IMR-90 (cell line): ENCODE results near the gene OR2B6. TPM values are rescaled to one million over a fixed set of nuclear protein-coding genes. Genes with fewer than 3 reads are reported as not detected.
"Not testable (repeated sequence)": the region's sequence is repeated elsewhere in the genome, so short reads cannot be mapped to it uniquely, and the experiment has no call there.

ENCODE experiments used
- ATAC-seq: fragments of 200-7000 bp; cut with Tn5 transposase; 2 replicates; pipeline ENCODE4 v1.9.1; 2020; ENCODE audit warnings: low read depth, mild to moderate bottlenecking, moderate library complexity
- BruUV-seq: library from RNA; stranded (reverse); fragments of 400-500 nt; replicated peaks from 2 replicates; lab custom pipeline; 2021; lab: Mats Ljungman, UMichigan
- CTCF ChIA-PET: fragments of 300-600 bp; formaldehyde crosslinking; extraction: SDS; loops from one replicate; lab custom pipeline; 2021; ENCODE audit warnings: antibody characterized with exemption; lab: Yijun Ruan, JAX
- POLR2A ChIA-PET: fragments of 300-600 bp; sonication (Branson Sonifier 250); formaldehyde crosslinking; loops from one replicate; lab custom pipeline; 2022; ENCODE audit warnings: antibody characterized with exemption; ENCODE audit not compliant: unreplicated experiment; lab: Charles Lee
- DNase-seq: peaks from one replicate; pipeline ENCODE4 v3.0.0; 2013
- H2AFZ ChIP-seq: replicated peaks from 2 replicates; pipeline ENCODE3; 2013; ENCODE audit warnings: low read length, mild to moderate bottlenecking; ENCODE audit not compliant: poor library complexity
- H2AK5ac ChIP-seq: 2 replicates; pipeline ENCODE4 v1.6.1; 2013; ENCODE audit warnings: low read depth, low read length, inconsistent platforms
- H2AK9ac ChIP-seq: replicated peaks from 2 replicates; pipeline ENCODE3; 2013; ENCODE audit warnings: mild to moderate bottlenecking, low read depth, low read length, moderate library complexity; ENCODE audit not compliant: poor library complexity
- H2BK120ac ChIP-seq: 2 replicates; pipeline ENCODE4 v1.6.1; 2013; ENCODE audit warnings: low read depth, low read length, inconsistent platforms
- H2BK15ac ChIP-seq: 3 replicates; pipeline ENCODE4 v1.6.1; 2013; ENCODE audit warnings: low read depth, low read length, inconsistent platforms
- H2BK20ac ChIP-seq: 2 replicates; pipeline ENCODE4 v1.6.1; 2013; ENCODE audit warnings: low read depth, mild to moderate bottlenecking, inconsistent platforms, low read length, moderate library complexity
- H2BK5ac ChIP-seq: 2 replicates; pipeline ENCODE4 v1.6.1; 2013; ENCODE audit warnings: mild to moderate bottlenecking, low read depth, low read length, inconsistent platforms; ENCODE audit not compliant: poor library complexity, severe bottlenecking
- H3K14ac ChIP-seq: replicated peaks from 2 replicates; pipeline ENCODE4 v1.6.1; 2013; ENCODE audit warnings: low read depth, low read length, inconsistent platforms
- H3K18ac ChIP-seq: 2 replicates; pipeline ENCODE4 v1.6.1; 2013; ENCODE audit warnings: low read depth, low read length, control low read depth
- H3K23ac ChIP-seq: 2 replicates; pipeline ENCODE4 v1.6.1; 2013; ENCODE audit warnings: low read depth, low read length, inconsistent platforms
- H3K27ac ChIP-seq: 2 replicates; pipeline ENCODE4 v1.5.1; 2013; ENCODE audit warnings: mild to moderate bottlenecking, control low read depth, low read length; ENCODE audit not compliant: insufficient read depth
- H3K27me3 ChIP-seq: 2 replicates; pipeline ENCODE4 v1.6.1; 2013; ENCODE audit warnings: low read length; ENCODE audit not compliant: control insufficient read depth, insufficient read depth
- H3K36me3 ChIP-seq: 2 replicates; pipeline ENCODE4 v1.6.1; 2013; ENCODE audit warnings: low read length, mixed read lengths; ENCODE audit not compliant: control insufficient read depth, insufficient read depth
- H3K4ac ChIP-seq: 2 replicates; pipeline ENCODE4 v1.6.1; 2013; ENCODE audit warnings: low read depth, low read length, inconsistent platforms
- H3K4me1 ChIP-seq: 2 replicates; pipeline ENCODE4 v1.6.1; 2013; ENCODE audit warnings: low read length, mixed read lengths; ENCODE audit not compliant: control insufficient read depth, insufficient read depth
- H3K4me2 ChIP-seq: 2 replicates; pipeline ENCODE4 v1.6.1; 2013; ENCODE audit warnings: low read depth, mild to moderate bottlenecking, control low read depth, low read length, moderate library complexity
- H3K4me3 ChIP-seq: 2 replicates; pipeline ENCODE4 v1.5.1; 2013; ENCODE audit warnings: low read depth, mild to moderate bottlenecking, control low read depth, low read length, moderate library complexity; ENCODE audit not compliant: insufficient read depth
- H3K56ac ChIP-seq: 2 replicates; pipeline ENCODE4 v1.6.1; 2013; ENCODE audit warnings: low read length, inconsistent platforms; ENCODE audit not compliant: insufficient read depth; ENCODE audit errors: extremely low read depth
- H3K79me1 ChIP-seq, 2 experiments: 2 replicates each; pipeline ENCODE4 v1.6.1; 2013; ENCODE audit warnings: low read length in 2 of 2, inconsistent platforms in 1 of 2, low read depth in 1 of 2
- H3K9ac ChIP-seq: 2 replicates; pipeline ENCODE4 v1.6.1; 2013; ENCODE audit warnings: low read depth, low read length, control low read depth
- H3K9me1 ChIP-seq: 2 replicates; pipeline ENCODE4 v1.6.1; 2013; ENCODE audit warnings: low read length, inconsistent platforms; ENCODE audit not compliant: insufficient read depth
- H3K9me3 ChIP-seq: 2 replicates; pipeline ENCODE4 v1.6.1; 2013; ENCODE audit warnings: low read length; ENCODE audit not compliant: control insufficient read depth, insufficient read depth
- H4K20me1 ChIP-seq: 2 replicates; pipeline ENCODE4 v1.6.1; 2013; ENCODE audit warnings: low read length, inconsistent platforms; ENCODE audit not compliant: insufficient read depth
- H4K5ac ChIP-seq: 2 replicates; pipeline ENCODE4 v1.6.1; 2013; ENCODE audit warnings: mild to moderate bottlenecking, low read depth, low read length, control low read depth
- H4K8ac ChIP-seq, 2 experiments: 2 replicates each; pipeline ENCODE4 v1.6.1; 2013; ENCODE audit warnings: low read depth in 2 of 2, low read length in 2 of 2, control low read depth in 1 of 2, inconsistent platforms in 1 of 2
- H4K91ac ChIP-seq: 2 replicates; pipeline ENCODE4 v1.6.1; 2013; ENCODE audit warnings: low read depth, low read length, inconsistent platforms; ENCODE audit not compliant: insufficient read depth
- WGBS, 2 experiments: methylation state at CpG; one replicate each; pipeline versions ENCODE4 v1.1.5 to v1.1.7; 2013; ENCODE audit warnings: missing lambda C conversion rate in 2 of 2; ENCODE audit not compliant: insufficient read length in 1 of 2; ENCODE audit errors: extremely low coverage in 2 of 2; 5-methylcytosine and 5-hydroxymethylcytosine counted together
- dilution Hi-C: fragments of 300-500 bp; cut with HindIII; formaldehyde crosslinking; loops from one replicate; pipeline ENCODE4 v1.14.3; 2018; ENCODE audit warnings: low sequenced_read_pairs; ENCODE audit not compliant: unreplicated experiment
- in situ Hi-C: fragments of 300-500 bp; cut with MboI; formaldehyde crosslinking; loops from 3 replicates; pipeline ENCODE4 v1.14.3; 2019; ENCODE audit warnings: low sequenced_read_pairs, inconsistent platforms, mixed read lengths
- intact Hi-C: fragments of 100-400 bp; cut with micrococcal nuclease; formaldehyde crosslinking; loops from 2 replicates; pipeline ENCODE4 v1.10.0; 2022
- polyA plus RNA-seq, 3 experiments: library from polyadenylated mRNA; depleted of rRNA; stranded (reverse); fragments of >200 nt; gene quantifications; 2 replicates each; pipeline ENCODE4 v1.2.3, GENCODE V29; 2012; ENCODE audit warnings: low replicate concordance in 1 of 3
- total RNA-seq: library from RNA; depleted of rRNA; stranded (reverse); fragments of >200 nt; gene quantifications from 2 replicates; pipeline ENCODE4 v1.2.3, GENCODE V29; 2012

Gene OR2B6
- total and polyA plus RNA-seq, 2 of the 4 experiments (the other 2 are of a cell fraction): not detected

DNA sequence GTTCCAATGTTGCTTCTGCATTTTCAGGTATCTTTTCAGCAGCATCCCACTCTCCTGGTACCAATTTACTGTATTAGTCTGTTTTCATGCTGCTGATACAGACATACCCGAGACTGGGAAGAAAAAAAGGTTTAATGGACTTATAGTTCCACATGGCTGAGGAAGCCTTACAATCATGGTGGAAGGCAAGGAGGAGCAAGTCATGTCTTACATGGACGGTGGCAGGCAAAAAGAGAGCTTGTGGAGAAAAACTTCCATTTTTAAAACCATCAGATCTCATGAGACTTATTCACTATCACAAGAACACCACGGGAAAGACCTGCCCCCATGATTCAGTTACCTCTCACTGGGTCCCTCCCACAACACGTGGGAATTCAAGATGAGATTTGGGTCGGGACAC, 27.1 kb upstream of the OR2B6 start:
- intact Hi-C loops: not testable (repeated sequence)

More for the DNA sequence above, 27.1 kb upstream of the OR2B6 start:
- H3K56ac ChIP-seq, H4K5ac ChIP-seq, H3K79me1 ChIP-seq, H3K27me3 ChIP-seq, H2AK9ac ChIP-seq, H2BK5ac ChIP-seq, H3K4me1 ChIP-seq, H3K4me3 ChIP-seq, H3K23ac ChIP-seq, H3K18ac ChIP-seq, H3K4me2 ChIP-seq, H3K14ac ChIP-seq, in situ Hi-C loops, H3K4ac ChIP-seq, H2BK120ac ChIP-seq, H2AFZ ChIP-seq, ATAC-seq, H3K9ac ChIP-seq, H2AK5ac ChIP-seq, H4K8ac ChIP-seq, H3K27ac ChIP-seq, H3K9me3 ChIP-seq, DNase-seq, H2BK20ac ChIP-seq, H4K91ac ChIP-seq, H3K9me1 ChIP-seq, POLR2A ChIA-PET, dilution Hi-C loops, H2BK15ac ChIP-seq, H4K20me1 ChIP-seq, H3K36me3 ChIP-seq, BruUV-seq: not testable (repeated sequence)
- no CpG with 5 or more reads among the region's 5 CpGs for WGBS, 2 experiments
- CTCF ChIA-PET: interaction anchor here (0.6 kb wide), 1 partner anchor 19 kb away, joined by 3 read pairs; no protein-coding TSS in a partner anchor
